Inflammatory macrophage (primary cell): Measurements from ENCODE around the gene TFB2M.
"Not testable (repeated sequence)": the region's sequence is repeated elsewhere in the genome, so short reads cannot be mapped to it uniquely, and the experiment has no call there.

ENCODE experiments used
- DNase-seq, 2 donors: peaks; one replicate each; pipeline ENCODE4 v3.0.0-alpha.2; 2020 to 2022

The TFB2M gene

GRCh38 chr1:246582301-246583055 lies 16.4 kb upstream of the TFB2M start:
- no peak for DNase-seq

GRCh38 chr1:246580497-246581370 lies 14.7 kb upstream of the TFB2M start:
- no peak for DNase-seq

- no peak for DNase-seq
Measured at GRCh38 chr1:246579818-246580217, 13.8 kb upstream of the TFB2M start.

- no peak for DNase-seq
Measured at GRCh38 chr1:246577720-246578106, 11.7 kb upstream of the TFB2M start.

- DNase-seq, result no peak
Measured at GRCh38 chr1:246577082-246577719, 11.1 kb upstream of the TFB2M start.

GRCh38 chr1:246576709-246577032 lies 10.6 kb upstream of the TFB2M start:
- no peak for DNase-seq

- peak; percentile 18 to 78 for DNase-seq
Measured at GRCh38 chr1:246573491-246573890, 7.4 kb upstream of the TFB2M start.

GRCh38 chr1:246572785-246573184 lies 6.7 kb upstream of the TFB2M start:
- DNase-seq, result no peak

GRCh38 chr1:246571953-246572352 lies 5.9 kb upstream of the TFB2M start:
- no peak for DNase-seq

- DNase-seq, result peak; percentile 25 to 59
Measured at GRCh38 chr1:246571309-246571708, 5.2 kb upstream of the TFB2M start.

- peak; percentile 30 to 42 for DNase-seq
Measured at GRCh38 chr1:246569248-246570238, 3.5 kb upstream of the TFB2M start.

- DNase-seq, result no peak
Measured at GRCh38 chr1:246567646-246568235, 1.7 kb upstream of the TFB2M start.

GRCh38 chr1:246566813-246567645 lies 968 bp upstream of the TFB2M start:
- DNase-seq, result peak; percentile 21 to 32

GRCh38 chr1:246565751-246566127 lies 322 bp downstream of the TFB2M start:
- no peak for DNase-seq

- DNase-seq, result no peak
Measured at GRCh38 chr1:246564839-246565750, 966 bp downstream of the TFB2M start.

- not testable (repeated sequence) for DNase-seq
Measured at GRCh38 chr1:246560833-246561232, 5.2 kb downstream of the TFB2M start.

GRCh38 chr1:246559310-246559709 lies 6.8 kb downstream of the TFB2M start:
- DNase-seq, result no peak

GRCh38 chr1:246558041-246558440 lies 8.0 kb downstream of the TFB2M start:
- no peak for DNase-seq

GRCh38 chr1:246554201-246554600 lies 11.9 kb downstream of the TFB2M start:
- no peak for DNase-seq

GRCh38 chr1:246552110-246552509 lies 14.0 kb downstream of the TFB2M start:
- no peak for DNase-seq
